HG02840 (cell line): ENCODE data around the gene SLC13A3.

Experiments
- ATAC-seq: cut with Tn5 transposase; IDR thresholded peaks from one replicate; pipeline ENCODE4 v1.9.1; 2021; ENCODE audit warnings: mild to moderate bottlenecking, moderate library complexity, moderate number of reproducible peaks; ENCODE audit not compliant: unreplicated experiment, low FRiP score

The SLC13A3 gene

DNA sequence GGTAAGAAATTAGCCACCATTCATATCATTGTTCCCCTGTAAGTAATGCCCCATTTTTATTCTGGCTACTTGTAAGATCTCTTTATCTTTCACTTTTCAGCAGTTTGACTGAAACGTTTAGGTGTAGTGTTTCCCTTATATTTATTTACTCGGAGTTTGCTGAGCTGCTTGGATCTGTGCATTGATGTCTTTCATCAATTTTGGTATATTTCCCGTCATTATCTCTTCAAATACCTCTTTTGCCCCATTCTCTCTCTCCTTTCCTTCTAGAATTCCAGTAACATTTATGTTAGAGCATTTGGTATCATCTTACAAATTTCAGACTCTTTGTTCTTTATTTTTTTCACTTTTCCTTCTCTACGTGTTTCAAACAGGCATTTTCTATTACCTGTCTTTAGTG lies 9.2 kb upstream of the SLC13A3 start:
- ATAC-seq: no peak

DNA sequence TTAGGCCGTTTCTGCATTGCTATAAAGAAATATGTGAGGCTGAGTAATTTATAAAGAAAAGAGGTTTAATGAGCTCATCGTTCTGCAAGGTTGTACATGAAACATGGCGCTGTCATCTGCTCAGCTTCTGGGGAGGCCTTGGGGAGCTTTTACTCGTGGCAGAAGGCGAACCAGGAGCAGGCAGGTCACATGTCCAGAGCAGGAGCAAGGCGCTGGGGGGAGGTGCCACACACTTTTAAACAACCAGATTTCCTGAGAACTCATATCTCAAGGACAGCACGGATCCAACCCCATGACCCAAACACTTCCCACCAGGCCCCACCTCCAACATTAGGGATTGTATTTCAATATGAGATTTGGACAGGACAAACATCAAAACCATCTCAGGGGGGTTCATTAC lies 6.4 kb upstream of the SLC13A3 start:
- ATAC-seq: no peak

DNA sequence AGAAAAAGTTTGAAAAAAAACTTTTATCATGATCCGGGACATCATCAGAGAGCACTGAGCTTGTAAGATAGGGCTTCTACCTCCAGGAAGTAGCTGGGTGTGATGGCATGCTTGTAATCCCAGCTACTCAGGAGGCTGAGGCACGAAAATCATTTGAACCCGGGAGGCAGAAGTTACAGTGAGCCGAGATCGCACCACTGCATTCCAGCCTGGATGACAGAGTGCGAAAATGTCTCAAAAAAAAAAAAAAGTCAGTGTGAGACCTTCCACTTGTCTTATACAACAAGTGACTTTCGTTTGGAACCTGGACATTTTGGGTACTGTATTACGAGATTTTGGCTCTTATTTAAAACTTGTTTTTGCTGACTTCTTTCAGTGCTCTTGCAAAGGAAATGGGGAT lies 5.9 kb upstream of the SLC13A3 start:
- no peak for ATAC-seq

- ATAC-seq: no peak
Measured at GRCh38 chr20:46652699-46653098, 1.4 kb upstream of the SLC13A3 start.

- no peak for ATAC-seq
Measured at GRCh38 chr20:46650575-46651090, 626 bp downstream of the SLC13A3 start.

DNA sequence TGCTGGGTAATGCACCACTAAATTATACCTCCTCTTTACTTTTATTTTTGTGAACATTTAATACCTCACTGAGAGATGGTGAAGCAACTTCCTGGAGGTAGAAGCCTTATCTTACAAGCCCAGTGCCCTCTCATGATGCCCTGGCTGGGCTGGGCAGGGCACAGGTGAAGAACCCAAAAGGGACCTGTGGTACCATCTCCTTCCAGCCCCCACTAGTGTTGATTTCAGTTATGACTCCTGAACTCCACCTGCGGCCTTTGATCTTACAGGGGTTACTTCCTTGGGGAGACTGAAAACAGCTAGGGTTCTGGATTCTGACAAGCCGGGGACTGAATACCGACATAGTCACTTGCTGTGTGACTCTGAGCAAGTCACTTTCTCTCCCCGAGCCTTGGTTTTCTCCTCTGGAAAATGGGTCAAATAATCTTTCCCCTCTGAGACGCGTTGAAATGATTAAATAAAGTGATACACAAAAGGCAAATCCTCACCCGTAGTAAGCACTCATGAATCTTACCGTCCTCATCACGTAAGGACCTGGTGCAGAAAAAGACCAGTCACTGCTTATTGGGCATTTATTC lies 1.2 kb downstream of the SLC13A3 start:
- no peak for ATAC-seq

GRCh38 chr20:46649650-46649949 lies 1.7 kb downstream of the SLC13A3 start:
- ATAC-seq: no peak

GRCh38 chr20:46648903-46649649 lies 2.2 kb downstream of the SLC13A3 start:
- ATAC-seq: no peak

GRCh38 chr20:46647469-46647868 lies 3.8 kb downstream of the SLC13A3 start:
- ATAC-seq: no peak

DNA sequence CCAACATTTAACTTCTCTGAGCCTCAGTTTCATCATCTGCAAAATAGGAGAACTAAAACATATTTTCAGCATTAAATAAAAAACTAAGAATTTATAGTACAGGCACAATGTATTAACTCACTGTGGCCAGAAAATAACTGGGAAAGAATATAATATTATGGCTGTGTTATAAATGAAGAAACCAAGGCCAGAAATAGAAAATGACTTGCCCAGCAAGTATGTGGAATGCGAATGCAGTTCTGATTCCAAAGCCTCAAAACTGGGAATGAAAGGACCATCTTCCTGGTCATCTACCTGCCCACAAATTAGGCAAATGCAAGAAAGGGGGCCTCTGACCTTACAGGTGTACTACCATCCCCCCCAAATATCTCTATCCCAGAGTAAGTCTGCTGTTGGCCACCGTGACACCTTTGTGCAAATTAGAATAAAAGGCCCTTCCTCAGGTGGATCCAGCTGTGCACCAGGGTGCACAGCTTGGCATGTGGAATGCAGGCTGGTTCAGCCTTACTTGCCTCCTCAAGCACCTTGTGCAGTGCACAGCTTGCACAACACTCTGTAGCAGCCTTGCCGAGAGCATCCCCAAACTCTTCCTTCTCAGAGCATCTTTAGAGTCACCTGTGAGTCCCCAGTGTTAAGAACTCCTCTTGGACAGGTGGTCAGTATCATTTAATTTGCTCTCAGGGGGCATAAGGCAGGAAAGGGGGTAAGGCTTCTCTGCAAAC lies 4.4 kb downstream of the SLC13A3 start:
- no peak for ATAC-seq

- ATAC-seq: no peak
Measured at GRCh38 chr20:46646122-46646521, 5.1 kb downstream of the SLC13A3 start.

DNA sequence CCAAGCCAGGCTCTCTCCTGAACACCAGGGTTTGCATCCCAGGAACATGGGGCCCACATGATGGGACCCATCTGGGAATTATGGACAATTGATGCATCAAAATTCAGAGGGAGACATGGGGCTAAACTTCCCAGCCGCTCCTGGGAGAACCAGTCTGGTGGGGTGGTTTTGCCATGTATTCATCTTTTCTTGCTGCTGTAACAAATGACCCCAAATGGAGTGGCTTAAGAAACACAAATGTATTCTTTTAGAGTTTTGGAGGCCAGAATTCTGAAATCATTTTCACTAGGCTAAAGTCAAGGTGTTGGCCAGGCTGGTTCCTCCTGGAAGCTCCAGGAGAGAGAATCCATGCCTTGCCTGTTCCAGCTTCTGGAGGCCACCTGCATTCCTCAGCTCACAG lies 6.5 kb downstream of the SLC13A3 start:
- no peak for ATAC-seq

DNA sequence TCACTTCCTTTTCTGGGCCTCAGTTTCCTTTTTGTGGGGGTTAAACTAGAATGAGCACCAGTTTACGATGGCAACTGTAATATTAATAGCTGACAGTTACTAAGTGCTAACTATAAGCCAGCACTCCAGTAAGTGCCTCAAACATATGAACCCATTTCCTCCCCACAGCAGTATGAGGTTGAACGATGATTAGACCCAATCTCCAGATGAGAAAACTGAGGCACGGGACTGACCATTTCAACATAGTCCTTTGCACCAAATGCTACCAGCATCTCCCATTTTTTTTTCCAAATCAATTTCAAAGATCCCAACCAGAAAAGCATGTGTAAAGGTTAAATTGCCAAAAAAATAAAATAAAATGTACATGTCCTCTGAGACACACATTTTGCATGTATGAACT lies 7.1 kb downstream of the SLC13A3 start:
- no peak for ATAC-seq

DNA sequence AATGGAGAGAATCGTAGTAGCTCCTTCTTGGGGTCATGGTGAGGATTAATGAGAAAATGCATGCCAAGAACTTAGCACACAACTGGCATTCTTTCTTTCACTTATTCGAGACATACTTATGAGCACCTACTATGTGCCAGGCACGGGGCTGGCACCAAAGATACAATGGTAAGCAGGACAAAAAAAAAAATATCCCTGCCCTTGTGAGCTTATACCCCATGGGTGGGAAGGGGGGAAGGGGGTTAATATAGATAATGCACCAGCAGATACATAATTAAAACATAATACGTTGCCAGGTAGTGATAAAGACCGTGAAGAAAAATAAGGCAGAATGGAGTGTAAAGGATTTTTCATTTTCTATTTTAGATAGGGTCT lies 8.3 kb downstream of the SLC13A3 start:
- no peak for ATAC-seq

DNA sequence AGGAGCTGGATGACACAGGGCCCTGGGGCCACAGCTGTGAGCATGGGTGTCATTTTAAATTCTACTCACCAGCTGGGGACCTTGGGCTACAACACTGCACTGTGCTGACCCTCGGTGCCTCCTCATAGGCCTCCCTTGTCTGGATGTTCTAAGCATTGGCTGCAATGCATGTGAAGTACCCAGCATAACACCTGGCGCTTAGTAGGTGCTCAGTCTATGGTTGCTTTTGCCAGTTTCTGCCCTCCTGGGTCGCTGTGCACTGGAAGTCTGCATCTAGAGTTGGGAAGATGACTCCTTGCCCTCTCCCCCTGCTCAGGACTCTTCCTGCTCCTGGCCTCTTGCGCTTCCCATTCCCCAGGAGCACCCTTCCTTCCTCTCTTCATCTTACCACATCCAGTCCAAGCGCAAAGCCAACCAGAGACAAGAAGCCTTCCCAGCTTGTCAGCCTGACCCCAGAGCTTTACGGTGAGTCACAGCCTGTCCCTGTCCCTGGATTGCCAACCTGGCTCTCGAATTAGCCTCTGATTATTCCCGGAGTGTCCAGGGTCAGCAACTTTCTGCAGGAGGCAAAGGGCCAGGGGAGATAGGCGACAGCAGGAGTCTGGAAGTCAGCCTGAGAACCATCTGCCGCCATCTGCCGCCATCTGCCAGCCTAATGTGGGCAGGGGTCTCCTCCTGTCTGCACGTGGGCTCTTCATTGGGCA lies 8.8 kb downstream of the SLC13A3 start:
- ATAC-seq: no peak

GRCh38 chr20:46641424-46641823 lies 9.8 kb downstream of the SLC13A3 start:
- ATAC-seq: no peak

- no peak for ATAC-seq
Measured at GRCh38 chr20:46640536-46641311, 10.5 kb downstream of the SLC13A3 start.

DNA sequence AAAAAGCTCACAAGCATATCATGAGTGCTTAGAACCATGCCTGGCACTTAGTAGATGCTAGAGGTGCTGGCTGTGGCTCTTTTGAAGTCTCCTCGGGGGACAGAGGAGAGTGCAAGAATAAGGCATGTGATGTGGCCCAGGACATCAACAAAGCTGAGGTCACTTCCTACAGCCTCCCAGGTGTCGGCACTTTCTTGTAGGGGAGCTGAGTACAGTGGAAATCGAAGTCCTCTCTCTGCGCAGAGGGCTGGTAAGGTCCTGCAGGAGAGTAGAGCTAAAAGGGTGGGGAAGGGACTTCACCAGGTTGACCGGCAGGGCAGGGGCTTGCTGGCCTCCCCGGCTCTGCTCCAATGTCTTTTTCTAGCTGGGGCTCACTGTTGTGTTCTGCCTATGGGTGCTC lies 11.2 kb downstream of the SLC13A3 start:
- no peak for ATAC-seq

DNA sequence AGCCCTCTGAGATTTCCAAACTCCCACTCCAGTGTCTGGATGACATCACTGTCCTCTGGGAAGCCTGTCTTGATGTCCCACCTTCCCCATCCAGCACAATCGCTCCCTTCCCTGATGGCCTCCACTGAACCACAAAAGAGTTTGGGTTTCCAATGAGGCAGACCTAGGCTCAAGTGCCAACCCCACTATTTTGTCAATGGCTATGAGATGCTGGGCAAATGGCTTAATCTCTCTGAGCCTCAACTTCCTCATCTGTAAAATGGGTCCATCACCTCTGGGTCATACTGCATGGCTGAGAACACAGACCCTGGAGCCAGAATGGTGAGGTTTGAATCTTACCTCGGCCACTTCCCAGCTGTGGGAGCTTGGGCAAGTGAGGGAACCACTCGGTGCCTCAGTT lies 11.7 kb downstream of the SLC13A3 start:
- no peak for ATAC-seq

DNA sequence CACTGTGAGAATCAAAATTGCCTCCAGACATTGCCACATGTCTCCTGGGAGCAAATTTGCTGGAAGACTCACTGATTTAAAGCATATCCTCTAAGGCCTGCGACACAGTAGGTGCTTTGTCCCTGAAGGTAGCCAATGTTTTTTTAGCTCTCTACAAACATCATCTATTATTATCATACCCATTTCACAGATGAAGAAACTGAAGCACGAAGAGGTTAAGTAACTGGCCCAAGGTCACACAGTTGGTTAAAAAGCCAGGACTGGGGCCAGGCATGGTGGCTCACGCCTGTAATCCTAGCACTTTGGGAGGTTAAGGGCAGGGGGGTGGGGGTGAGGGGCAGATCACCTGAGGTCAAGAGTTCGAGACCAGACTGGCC lies 12.4 kb downstream of the SLC13A3 start:
- no peak for ATAC-seq
